Keratinocyte (primary cell): ENCODE data around the gene INPP5A. TPM values are rescaled to one million over a fixed set of nuclear protein-coding genes. Genes with fewer than 3 reads are reported as not detected.

Source experiments
- DNase-seq: peaks from one replicate; pipeline ENCODE4 v3.0.0-alpha.2; 2011; ENCODE audit warnings: low read depth, missing footprints, low spot score
- FAIRE-seq: peaks from 2 replicates; lab custom pipeline; 2011; peaks lifted over from hg19 to GRCh38; lab: Jason Lieb, UNC
- H2AFZ ChIP-seq: 2 replicates; pipeline ENCODE4 v1.6.0; 2012; ENCODE audit warnings: low read length, control low read depth, inconsistent platforms; ENCODE audit not compliant: control insufficient read depth
- H3K27ac ChIP-seq: 2 replicates; pipeline ENCODE4 v1.5.1; 2011; ENCODE audit warnings: low read length; ENCODE audit not compliant: control insufficient read depth, insufficient read depth
- H3K27me3 ChIP-seq: 3 replicates; pipeline ENCODE4 v1.6.0; 2011; ENCODE audit warnings: low read length; ENCODE audit not compliant: control insufficient read depth, insufficient read depth; ENCODE audit errors: extremely low read depth
- H3K36me3 ChIP-seq, 2 experiments: 2 replicates in 1 of 2; 3 replicates in 1 of 2; pipeline ENCODE4 v1.5.1; 2011; ENCODE audit warnings: low read length in 2 of 2, mild to moderate bottlenecking in 1 of 2; ENCODE audit not compliant: control insufficient read depth in 2 of 2, insufficient read depth in 2 of 2; ENCODE audit errors: extremely low read depth in 1 of 2
- H3K4me1 ChIP-seq: 3 replicates; pipeline ENCODE4 v1.5.1; 2011; ENCODE audit warnings: low read length; ENCODE audit not compliant: control insufficient read depth, insufficient read depth; ENCODE audit errors: extremely low read depth
- H3K4me2 ChIP-seq: 3 replicates; pipeline ENCODE4 v1.6.0; 2011; ENCODE audit warnings: low read depth, low read length; ENCODE audit not compliant: control insufficient read depth, insufficient read depth; ENCODE audit errors: extremely low read depth
- H3K4me3 ChIP-seq, 3 experiments: fragments of 200-600 bp in 1 of 3; sonication (generic) in 1 of 3; 2 replicates in 2 of 3; 3 replicates in 1 of 3; pipeline ENCODE4 v1.5.1; 2011 to 2016; ENCODE audit warnings: low read length in 3 of 3, mild to moderate bottlenecking in 3 of 3, control low read depth in 2 of 3, inconsistent platforms in 1 of 3, low read depth in 1 of 3, mixed read lengths in 1 of 3, mixed run types in 1 of 3, moderate library complexity in 1 of 3; ENCODE audit not compliant: control insufficient read depth in 2 of 3, insufficient read depth in 2 of 3; ENCODE audit errors: extremely low read depth in 1 of 3
- H3K79me2 ChIP-seq: 2 replicates; pipeline ENCODE4 v1.6.0; 2012; ENCODE audit warnings: low read length; ENCODE audit not compliant: control insufficient read depth, insufficient read depth
- H3K9ac ChIP-seq: 3 replicates; pipeline ENCODE4 v1.6.0; 2011; ENCODE audit warnings: low read length; ENCODE audit not compliant: control insufficient read depth, insufficient read depth; ENCODE audit errors: extremely low read depth
- H3K9me1 ChIP-seq: 3 replicates; pipeline ENCODE4 v1.6.0; 2011; ENCODE audit warnings: low read length; ENCODE audit not compliant: control insufficient read depth, insufficient read depth; ENCODE audit errors: extremely low read depth
- H3K9me3 ChIP-seq: 2 replicates; pipeline ENCODE4 v1.5.1; 2012; ENCODE audit warnings: low read depth, low read length; ENCODE audit not compliant: control insufficient read depth
- H4K20me1 ChIP-seq: 3 replicates; pipeline ENCODE4 v1.6.0; 2011; ENCODE audit warnings: low read length; ENCODE audit not compliant: control insufficient read depth, insufficient read depth; ENCODE audit errors: extremely low read depth
- CTCF ChIP-seq, 3 experiments: IDR thresholded peaks in 1 of 3; conservative IDR thresholded peaks in 1 of 3; optimal IDR thresholded peaks in 1 of 3; 2 replicates in 2 of 3; 3 replicates in 1 of 3; pipeline versions ENCODE3 to v1.5.1; 2011; ENCODE audit warnings: low read length in 3 of 3, mild to moderate bottlenecking in 3 of 3, moderate library complexity in 2 of 3, control low read depth in 1 of 3, inconsistent platforms in 1 of 3; ENCODE audit not compliant: insufficient read depth in 2 of 3; ENCODE audit errors: extremely low read depth in 1 of 3
- EZH2 ChIP-seq: IDR thresholded peaks from one replicate; pipeline ENCODE4 v1.6.1; 2012; ENCODE audit warnings: inconsistent platforms, mild to moderate bottlenecking, low read length, moderate library complexity
- dilution Hi-C: fragments of 300-500 bp; cut with MboI; formaldehyde crosslinking; loops from one replicate; pipeline ENCODE4 v1.7.0; 2020; ENCODE audit warnings: low sequenced_read_pairs; ENCODE audit not compliant: extremely low pct_ligation_motif_present
- polyA plus RNA-seq, 5 experiments: library from polyadenylated mRNA; depleted of rRNA in 3 of 5; stranded (reverse) in 3 of 5; stranded (forward) in 1 of 5; unstranded in 1 of 5; fragments of >200 nt; gene quantifications; 1 replicate in 1 of 5; 2 replicates in 3 of 5; 3 replicates in 1 of 5; pipeline versions ENCODE4 v1.2.1 to v1.2.3, GENCODE V29; 2011 to 2012; ENCODE audit warnings: missing spikeins in 2 of 5, low read depth in 1 of 5, low replicate concordance in 1 of 5

INPP5A gene
- polyA plus RNA-seq, 1 donor (not counting 4 experiments of a cell fraction or from before 2014, with no cell fraction given), result 11.2 TPM

- DNase-seq (no peak), FAIRE-seq (no peak)
- Histone ChIP-seq H2AFZ (no peak overlapping the region), H3K9me1 (no peaks in the 10 kb centered on the region), H3K4me3 (no peak overlapping the region), H3K9ac (no peak overlapping the region), H3K27ac (no peak overlapping the region), H4K20me1 (peaks cover 11% of the 10 kb centered on the region), H3K36me3 (no peaks in the 10 kb centered on the region), H3K27me3 (no peaks in the 10 kb centered on the region), H3K9me3 (no peaks in the 10 kb centered on the region), H3K4me1 (peaks cover 6% of the 10 kb centered on the region), H3K79me2 (peaks cover 36% of the 10 kb centered on the region), H3K4me2 (no peak overlapping the region)
- dilution Hi-C loops, result no loop called here
- no peak for TF ChIP-seq CTCF (optimal IDR thresholded peaks at IDR 0.05 in 1 of 3, IDR thresholded peaks at IDR 0.05 in 1 of 3, conservative IDR thresholded peaks at IDR 0.05 in 1 of 3; ENCODE audit: extremely low read depth in 1 of 3, insufficient read depth in 2 of 3, low read length in 3 of 3)
- TF ChIP-seq EZH2, result no peak
Observed at GRCh38 chr10:132590752-132591121, 53.1 kb downstream of the INPP5A start.

GRCh38 chr10:132591166-132591971, 53.8 kb downstream of the INPP5A start:
- no peak overlapping the region for H3K27ac ChIP-seq
- peak overlapping the region; percentile 34 for H3K4me2 ChIP-seq
- peaks cover 6% of the 10 kb centered on the region for H3K4me1 ChIP-seq
- H3K4me3 ChIP-seq, result no peak overlapping the region
- H3K79me2 ChIP-seq, result peaks cover 33% of the 10 kb centered on the region
- H3K9me1 ChIP-seq, result no peaks in the 10 kb centered on the region
- H3K9me3 ChIP-seq, result no peaks in the 10 kb centered on the region
- DNase-seq (no peak), FAIRE-seq (no peak)
- H3K36me3 ChIP-seq, result no peaks in the 10 kb centered on the region
- no peaks in the 10 kb centered on the region for H3K27me3 ChIP-seq
- dilution Hi-C loops, result no loop called here
- no peak overlapping the region for H2AFZ ChIP-seq
- no peak overlapping the region for H3K9ac ChIP-seq
- H4K20me1 ChIP-seq, result peaks cover 11% of the 10 kb centered on the region
- no peak for TF ChIP-seq EZH2
- TF ChIP-seq CTCF (optimal IDR thresholded peaks at IDR 0.05 in 1 of 3, IDR thresholded peaks at IDR 0.05 in 1 of 3, conservative IDR thresholded peaks at IDR 0.05 in 1 of 3; ENCODE audit: extremely low read depth in 1 of 3, insufficient read depth in 2 of 3, low read length in 3 of 3), result peak; percentile 22 to 54 (median 34)
